ENCODE measurements around the gene SLC27A5. TPM values are rescaled to one million over a fixed set of nuclear protein-coding genes. Genes with fewer than 3 reads are reported as not detected.

SLC27A5 gene
- total and polyA plus RNA-seq, 2 experiments from 2014 or later: 16.2 to 35.5 TPM

- TF ChIP-seq, protein P1, sequence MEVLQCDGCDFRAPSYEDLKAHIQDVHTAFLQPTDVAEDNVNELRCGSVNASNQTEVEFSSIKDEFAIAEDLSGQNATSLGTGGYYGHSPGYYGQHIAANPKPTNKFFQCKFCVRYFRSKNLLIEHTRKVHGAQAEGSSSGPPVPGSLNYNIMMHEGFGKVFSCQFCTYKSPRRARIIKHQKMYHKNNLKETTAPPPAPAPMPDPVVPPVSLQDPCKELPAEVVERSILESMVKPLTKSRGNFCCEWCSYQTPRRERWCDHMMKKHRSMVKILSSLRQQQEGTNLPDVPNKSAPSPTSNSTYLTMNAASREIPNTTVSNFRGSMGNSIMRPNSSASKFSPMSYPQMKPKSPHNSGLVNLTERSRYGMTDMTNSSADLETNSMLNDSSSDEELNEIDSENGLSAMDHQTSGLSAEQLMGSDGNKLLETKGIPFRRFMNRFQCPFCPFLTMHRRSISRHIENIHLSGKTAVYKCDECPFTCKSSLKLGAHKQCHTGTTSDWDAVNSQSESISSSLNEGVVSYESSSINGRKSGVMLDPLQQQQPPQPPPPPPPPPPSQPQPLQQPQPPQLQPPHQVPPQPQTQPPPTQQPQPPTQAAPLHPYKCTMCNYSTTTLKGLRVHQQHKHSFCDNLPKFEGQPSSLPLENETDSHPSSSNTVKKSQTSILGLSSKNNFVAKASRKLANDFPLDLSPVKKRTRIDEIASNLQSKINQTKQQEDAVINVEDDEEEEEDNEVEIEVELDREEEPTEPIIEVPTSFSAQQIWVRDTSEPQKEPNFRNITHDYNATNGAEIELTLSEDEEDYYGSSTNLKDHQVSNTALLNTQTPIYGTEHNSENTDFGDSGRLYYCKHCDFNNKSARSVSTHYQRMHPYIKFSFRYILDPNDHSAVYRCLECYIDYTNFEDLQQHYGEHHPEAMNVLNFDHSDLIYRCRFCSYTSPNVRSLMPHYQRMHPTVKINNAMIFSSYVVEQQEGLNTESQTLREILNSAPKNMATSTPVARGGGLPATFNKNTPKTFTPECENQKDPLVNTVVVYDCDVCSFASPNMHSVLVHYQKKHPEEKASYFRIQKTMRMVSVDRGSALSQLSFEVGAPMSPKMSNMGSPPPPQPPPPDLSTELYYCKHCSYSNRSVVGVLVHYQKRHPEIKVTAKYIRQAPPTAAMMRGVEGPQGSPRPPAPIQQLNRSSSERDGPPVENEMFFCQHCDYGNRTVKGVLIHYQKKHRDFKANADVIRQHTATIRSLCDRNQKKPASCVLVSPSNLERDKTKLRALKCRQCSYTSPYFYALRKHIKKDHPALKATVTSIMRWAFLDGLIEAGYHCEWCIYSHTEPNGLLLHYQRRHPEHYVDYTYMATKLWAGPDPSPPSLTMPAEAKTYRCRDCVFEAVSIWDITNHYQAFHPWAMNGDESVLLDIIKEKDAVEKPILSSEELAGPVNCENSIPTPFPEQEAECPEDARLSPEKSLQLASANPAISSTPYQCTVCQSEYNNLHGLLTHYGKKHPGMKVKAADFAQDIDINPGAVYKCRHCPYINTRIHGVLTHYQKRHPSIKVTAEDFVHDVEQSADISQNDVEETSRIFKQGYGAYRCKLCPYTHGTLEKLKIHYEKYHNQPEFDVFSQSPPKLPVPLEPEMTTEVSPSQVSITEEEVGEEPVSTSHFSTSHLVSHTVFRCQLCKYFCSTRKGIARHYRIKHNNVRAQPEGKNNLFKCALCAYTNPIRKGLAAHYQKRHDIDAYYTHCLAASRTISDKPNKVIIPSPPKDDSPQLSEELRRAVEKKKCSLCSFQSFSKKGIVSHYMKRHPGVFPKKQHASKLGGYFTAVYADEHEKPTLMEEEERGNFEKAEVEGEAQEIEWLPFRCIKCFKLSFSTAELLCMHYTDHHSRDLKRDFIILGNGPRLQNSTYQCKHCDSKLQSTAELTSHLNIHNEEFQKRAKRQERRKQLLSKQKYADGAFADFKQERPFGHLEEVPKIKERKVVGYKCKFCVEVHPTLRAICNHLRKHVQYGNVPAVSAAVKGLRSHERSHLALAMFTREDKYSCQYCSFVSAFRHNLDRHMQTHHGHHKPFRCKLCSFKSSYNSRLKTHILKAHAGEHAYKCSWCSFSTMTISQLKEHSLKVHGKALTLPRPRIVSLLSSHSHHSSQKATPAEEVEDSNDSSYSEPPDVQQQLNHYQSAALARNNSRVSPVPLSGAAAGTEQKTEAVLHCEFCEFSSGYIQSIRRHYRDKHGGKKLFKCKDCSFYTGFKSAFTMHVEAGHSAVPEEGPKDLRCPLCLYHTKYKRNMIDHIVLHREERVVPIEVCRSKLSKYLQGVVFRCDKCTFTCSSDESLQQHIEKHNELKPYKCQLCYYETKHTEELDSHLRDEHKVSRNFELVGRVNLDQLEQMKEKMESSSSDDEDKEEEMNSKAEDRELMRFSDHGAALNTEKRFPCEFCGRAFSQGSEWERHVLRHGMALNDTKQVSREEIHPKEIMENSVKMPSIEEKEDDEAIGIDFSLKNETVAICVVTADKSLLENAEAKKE (CRISPR knock-in tag; IDR thresholded peaks at IDR 0.05): no peak
- TF ChIP-seq JUNB (IDR thresholded peaks at IDR 0.05; ENCODE audit: unreplicated experiment) (no peak), NANOG (IDR thresholded peaks at IDR 0.05; ENCODE audit: borderline replicate concordance) (no peak), ZNF114 (CRISPR knock-in tag; IDR thresholded peaks at IDR 0.05) (no peak), ETS1 (IDR thresholded peaks at IDR 0.05) (no peak), EZH2 (IDR thresholded peaks at IDR 0.05; ENCODE audit: low read depth, unreplicated experiment) (no peak), REST (IDR thresholded peaks at IDR 0.05; ENCODE audit: unreplicated experiment) (no peak), STAT1 (IDR thresholded peaks at IDR 0.05; ENCODE audit: unreplicated experiment) (no peak)
- TF ChIP-seq, protein P2, sequence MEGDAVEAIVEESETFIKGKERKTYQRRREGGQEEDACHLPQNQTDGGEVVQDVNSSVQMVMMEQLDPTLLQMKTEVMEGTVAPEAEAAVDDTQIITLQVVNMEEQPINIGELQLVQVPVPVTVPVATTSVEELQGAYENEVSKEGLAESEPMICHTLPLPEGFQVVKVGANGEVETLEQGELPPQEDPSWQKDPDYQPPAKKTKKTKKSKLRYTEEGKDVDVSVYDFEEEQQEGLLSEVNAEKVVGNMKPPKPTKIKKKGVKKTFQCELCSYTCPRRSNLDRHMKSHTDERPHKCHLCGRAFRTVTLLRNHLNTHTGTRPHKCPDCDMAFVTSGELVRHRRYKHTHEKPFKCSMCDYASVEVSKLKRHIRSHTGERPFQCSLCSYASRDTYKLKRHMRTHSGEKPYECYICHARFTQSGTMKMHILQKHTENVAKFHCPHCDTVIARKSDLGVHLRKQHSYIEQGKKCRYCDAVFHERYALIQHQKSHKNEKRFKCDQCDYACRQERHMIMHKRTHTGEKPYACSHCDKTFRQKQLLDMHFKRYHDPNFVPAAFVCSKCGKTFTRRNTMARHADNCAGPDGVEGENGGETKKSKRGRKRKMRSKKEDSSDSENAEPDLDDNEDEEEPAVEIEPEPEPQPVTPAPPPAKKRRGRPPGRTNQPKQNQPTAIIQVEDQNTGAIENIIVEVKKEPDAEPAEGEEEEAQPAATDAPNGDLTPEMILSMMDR (conservative IDR thresholded peaks at IDR 0.05; ENCODE audit: low read depth in 2 of 2): no peak
Measured at GRCh38 chr19:58473775-58474174, 38.0 kb downstream of the SLC27A5 start (continued).

All from GM23338 (cell line).